NT2/D1 (cell line): Measurements from ENCODE around the gene TNFRSF8.

Source experiments
- DNase-seq: peaks from one replicate; pipeline ENCODE4 v3.0.0-alpha.2; 2011; ENCODE audit warnings: low read depth, low spot score
- H3K27me3 ChIP-seq: 2 replicates; pipeline ENCODE4 v1.6.0; 2011; ENCODE audit warnings: mild to moderate bottlenecking; ENCODE audit not compliant: insufficient read length, insufficient read depth
- H3K36me3 ChIP-seq: 2 replicates; pipeline ENCODE4 v1.6.1; 2011; ENCODE audit warnings: mild to moderate bottlenecking, low read length, mixed read lengths; ENCODE audit not compliant: insufficient read depth, insufficient read length
- H3K4me1 ChIP-seq: 2 replicates; pipeline ENCODE4 v1.5.1; 2011; ENCODE audit not compliant: insufficient read depth, insufficient read length
- H3K4me3 ChIP-seq: 2 replicates; pipeline ENCODE4 v1.5.1; 2011; ENCODE audit warnings: low read depth; ENCODE audit not compliant: insufficient read length
- H3K9ac ChIP-seq: 2 replicates; pipeline ENCODE4 v1.6.0; 2011; ENCODE audit warnings: low read depth; ENCODE audit not compliant: insufficient read length
- H3K9me3 ChIP-seq: 2 replicates; pipeline ENCODE4 v1.5.1; 2011; ENCODE audit warnings: mild to moderate bottlenecking, low read length; ENCODE audit not compliant: insufficient read depth
- SUZ12 ChIP-seq: IDR thresholded peaks from 2 replicates; pipeline ENCODE4 v1.6.1; 2011; ENCODE audit not compliant: insufficient read length, insufficient read depth; ENCODE audit errors: extremely low read depth
- YY1 ChIP-seq: IDR thresholded peaks from 2 replicates; pipeline ENCODE4 v1.6.1; 2011; ENCODE audit not compliant: insufficient read length, insufficient read depth
- ZNF274 ChIP-seq: IDR thresholded peaks from 2 replicates; pipeline ENCODE4 v1.6.1; 2011; ENCODE audit warnings: mild to moderate bottlenecking, low read depth, low read length

Gene TNFRSF8

GRCh38 chr1:12141163-12141850, 78.2 kb downstream of the TNFRSF8 start:
- H3K4me1 ChIP-seq: peaks cover 18% of the 10 kb centered on the region
- H3K27me3 ChIP-seq: no peaks in the 10 kb centered on the region
- no peak for DNase-seq
- no peak overlapping the region for H3K4me3 ChIP-seq
- no peaks in the 10 kb centered on the region for H3K9me3 ChIP-seq
- TF ChIP-seq YY1: no peak
- no peak for TF ChIP-seq SUZ12
- no peak for TF ChIP-seq ZNF274
- H3K9ac ChIP-seq: peak overlapping the region; percentile 42
- peaks cover 30% of the 10 kb centered on the region for H3K36me3 ChIP-seq

- Histone ChIP-seq H3K9ac (no peak overlapping the region), H3K4me3 (no peak overlapping the region), H3K27me3 (no peaks in the 10 kb centered on the region), H3K4me1 (peaks cover 18% of the 10 kb centered on the region), H3K36me3 (peaks cover 30% of the 10 kb centered on the region), H3K9me3 (no peaks in the 10 kb centered on the region)
- TF ChIP-seq YY1 (no peak), SUZ12 (no peak), ZNF274 (no peak)
- no peak for DNase-seq
These were observed 79.2 kb downstream of the TNFRSF8 start for GRCh38 chr1:12142141-12142823.

DNA sequence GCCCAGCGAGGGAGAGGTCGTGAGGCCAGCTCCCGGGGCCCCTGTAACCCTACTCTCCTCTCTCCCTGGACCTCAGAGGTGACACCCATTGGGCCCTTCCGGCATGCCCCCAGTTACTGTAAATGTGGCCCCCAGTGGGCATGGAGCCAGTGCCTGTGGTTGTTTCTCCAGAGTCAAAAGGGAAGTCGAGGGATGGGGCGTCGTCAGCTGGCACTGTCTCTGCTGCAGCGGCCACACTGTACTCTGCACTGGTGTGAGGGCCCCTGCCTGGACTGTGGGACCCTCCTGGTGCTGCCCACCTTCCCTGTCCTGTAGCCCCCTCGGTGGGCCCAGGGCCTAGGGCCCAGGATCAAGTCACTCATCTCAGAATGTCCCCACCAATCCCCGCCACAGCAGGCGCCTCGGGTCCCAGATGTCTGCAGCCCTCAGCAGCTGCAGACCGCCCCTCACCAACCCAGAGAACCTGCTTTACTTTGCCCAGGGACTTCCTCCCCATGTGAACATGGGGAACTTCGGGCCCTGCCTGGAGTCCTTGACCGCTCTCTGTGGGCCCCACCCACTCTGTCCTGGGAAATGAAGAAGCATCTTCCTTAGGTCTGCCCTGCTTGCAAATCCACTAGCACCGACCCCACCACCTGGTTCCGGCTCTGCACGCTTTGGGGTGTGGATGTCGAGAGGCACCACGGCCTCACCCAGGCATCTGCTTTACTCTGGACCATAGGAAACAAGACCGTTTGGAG, 80.0 kb downstream of the TNFRSF8 start:
- Histone ChIP-seq H3K4me3 (no peak overlapping the region), H3K9me3 (no peaks in the 10 kb centered on the region), H3K27me3 (no peaks in the 10 kb centered on the region), H3K4me1 (peaks cover 17% of the 10 kb centered on the region), H3K36me3 (peaks cover 28% of the 10 kb centered on the region), H3K9ac (no peak overlapping the region)
- TF ChIP-seq YY1 (no peak), ZNF274 (no peak), SUZ12 (no peak)
- no peak for DNase-seq

DNA sequence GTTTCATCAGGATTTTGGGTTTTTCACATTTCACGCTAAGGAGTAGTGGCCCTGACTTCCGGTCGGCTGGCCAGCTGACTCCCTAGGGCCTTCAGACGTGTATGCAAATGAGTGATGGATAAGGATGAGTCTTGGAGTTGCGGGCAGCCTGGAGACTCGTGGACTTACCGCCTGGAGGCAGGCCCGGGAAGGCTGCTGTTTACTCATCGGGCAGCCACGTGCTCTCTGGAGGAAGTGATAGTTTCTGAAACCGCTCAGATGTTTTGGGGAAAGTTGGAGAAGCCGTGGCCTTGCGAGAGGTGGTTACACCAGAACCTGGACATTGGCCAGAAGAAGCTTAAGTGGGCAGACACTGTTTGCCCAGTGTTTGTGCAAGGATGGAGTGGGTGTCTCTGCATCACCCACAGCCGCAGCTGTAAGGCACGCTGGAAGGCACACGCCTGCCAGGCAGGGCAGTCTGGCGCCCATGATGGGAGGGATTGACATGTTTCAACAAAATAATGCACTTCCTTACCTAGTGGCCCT, 80.6 kb downstream of the TNFRSF8 start:
- no peak for DNase-seq
- Histone ChIP-seq H3K4me3 (no peak overlapping the region), H3K4me1 (peaks cover 18% of the 10 kb centered on the region), H3K9me3 (no peaks in the 10 kb centered on the region), H3K27me3 (no peaks in the 10 kb centered on the region), H3K9ac (no peak overlapping the region), H3K36me3 (peaks cover 23% of the 10 kb centered on the region)
- TF ChIP-seq ZNF274 (no peak), YY1 (no peak), SUZ12 (no peak)

DNA sequence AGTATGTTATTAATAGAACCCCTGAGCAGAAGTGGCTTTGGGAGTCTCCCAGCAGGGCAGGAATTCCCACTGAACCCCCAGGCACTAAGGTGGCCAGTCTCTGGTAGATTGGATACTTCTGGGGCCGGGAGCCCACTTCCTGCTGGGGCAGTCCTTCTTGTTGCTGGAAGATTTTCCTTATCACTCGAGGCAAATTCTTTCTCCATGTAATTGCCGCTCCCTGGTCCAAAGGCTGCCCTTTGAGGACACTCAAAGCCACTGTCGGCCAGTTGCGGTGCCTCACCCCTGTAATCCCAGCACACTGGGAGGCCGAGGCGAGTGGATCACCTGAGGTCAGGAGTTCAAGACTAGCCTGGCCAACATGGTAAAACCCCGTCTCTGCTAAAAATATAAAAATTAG, 81.1 kb downstream of the TNFRSF8 start:
- Histone ChIP-seq H3K36me3 (peaks cover 18% of the 10 kb centered on the region), H3K4me1 (peaks cover 18% of the 10 kb centered on the region), H3K27me3 (no peaks in the 10 kb centered on the region), H3K9me3 (no peaks in the 10 kb centered on the region), H3K9ac (no peak overlapping the region), H3K4me3 (no peak overlapping the region)
- DNase-seq: no peak
- no peak for TF ChIP-seq ZNF274
- no peak for TF ChIP-seq YY1
- no peak for TF ChIP-seq SUZ12

- Histone ChIP-seq H3K4me1 (peaks cover 18% of the 10 kb centered on the region), H3K27me3 (no peaks in the 10 kb centered on the region), H3K9ac (no peak overlapping the region), H3K4me3 (no peak overlapping the region), H3K9me3 (no peaks in the 10 kb centered on the region), H3K36me3 (peaks cover 15% of the 10 kb centered on the region)
- no peak for TF ChIP-seq ZNF274
- no peak for TF ChIP-seq YY1
- TF ChIP-seq SUZ12: no peak
- DNase-seq: no peak
These were observed 81.9 kb downstream of the TNFRSF8 start for GRCh38 chr1:12144969-12145368.
